Frontal cortex (tissue), 4 donors: ENCODE results near the gene NTSR2. TPM values are rescaled to one million over a fixed set of nuclear protein-coding genes. Genes with fewer than 3 reads are reported as not detected.

Source experiments
- DNase-seq, 2 donors: peaks; one replicate each; pipeline ENCODE4 v3.0.0; 2012; ENCODE audit warnings: low spot score in 2 of 2
- FAIRE-seq: peaks from 2 replicates; lab custom pipeline; 2012; peaks lifted over from hg19 to GRCh38; lab: Jason Lieb, UNC
- total RNA-seq: library from RNA; depleted of rRNA; stranded (reverse); fragments of >200 nt; gene quantifications from one replicate; pipeline ENCODE4 v1.2.3, GENCODE V29; 2014
- donor health status: control.
- donor health status: control.
- donor health status: control.

NTSR2 gene, protein sequence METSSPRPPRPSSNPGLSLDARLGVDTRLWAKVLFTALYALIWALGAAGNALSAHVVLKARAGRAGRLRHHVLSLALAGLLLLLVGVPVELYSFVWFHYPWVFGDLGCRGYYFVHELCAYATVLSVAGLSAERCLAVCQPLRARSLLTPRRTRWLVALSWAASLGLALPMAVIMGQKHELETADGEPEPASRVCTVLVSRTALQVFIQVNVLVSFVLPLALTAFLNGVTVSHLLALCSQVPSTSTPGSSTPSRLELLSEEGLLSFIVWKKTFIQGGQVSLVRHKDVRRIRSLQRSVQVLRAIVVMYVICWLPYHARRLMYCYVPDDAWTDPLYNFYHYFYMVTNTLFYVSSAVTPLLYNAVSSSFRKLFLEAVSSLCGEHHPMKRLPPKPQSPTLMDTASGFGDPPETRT
- 0.82 TPM for total RNA-seq

DNA sequence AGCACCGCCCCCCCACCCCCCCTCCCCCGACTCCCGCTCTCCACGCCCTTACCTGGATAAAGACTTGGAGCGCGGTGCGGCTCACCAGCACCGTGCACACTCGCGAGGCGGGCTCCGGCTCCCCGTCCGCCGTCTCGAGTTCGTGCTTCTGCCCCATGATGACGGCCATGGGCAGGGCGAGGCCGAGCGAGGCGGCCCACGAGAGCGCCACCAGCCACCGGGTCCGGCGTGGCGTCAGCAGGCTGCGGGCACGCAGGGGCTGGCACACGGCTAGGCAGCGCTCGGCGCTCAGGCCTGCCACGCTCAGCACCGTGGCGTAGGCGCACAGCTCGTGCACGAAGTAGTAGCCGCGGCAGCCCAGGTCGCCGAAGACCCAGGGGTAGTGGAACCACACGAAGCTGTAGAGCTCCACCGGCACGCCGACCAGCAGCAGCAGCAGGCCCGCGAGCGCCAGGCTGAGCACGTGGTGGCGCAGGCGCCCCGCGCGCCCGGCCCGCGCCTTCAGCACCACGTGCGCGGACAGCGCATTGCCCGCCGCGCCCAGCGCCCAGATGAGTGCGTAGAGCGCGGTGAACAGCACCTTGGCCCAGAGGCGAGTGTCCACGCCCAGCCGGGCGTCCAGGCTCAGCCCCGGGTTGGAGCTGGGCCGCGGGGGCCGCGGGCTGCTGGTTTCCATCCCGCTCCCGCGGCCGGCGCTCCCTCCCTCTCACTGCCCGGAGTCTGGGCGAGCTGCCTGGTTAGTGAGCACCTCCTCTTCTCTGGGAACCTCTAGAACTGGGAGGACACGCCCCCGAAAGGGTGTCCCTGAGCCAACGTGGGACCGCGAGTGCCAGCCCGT is at the start of gene NTSR2:
NTSR2 (minus strand) TSS at position 742 of the 838 bp plus-strand sequence; CDS start at position 676, 66 bp downstream.
- FAIRE-seq (no peak), DNase-seq (peak; percentile 78 to 80)

DNA sequence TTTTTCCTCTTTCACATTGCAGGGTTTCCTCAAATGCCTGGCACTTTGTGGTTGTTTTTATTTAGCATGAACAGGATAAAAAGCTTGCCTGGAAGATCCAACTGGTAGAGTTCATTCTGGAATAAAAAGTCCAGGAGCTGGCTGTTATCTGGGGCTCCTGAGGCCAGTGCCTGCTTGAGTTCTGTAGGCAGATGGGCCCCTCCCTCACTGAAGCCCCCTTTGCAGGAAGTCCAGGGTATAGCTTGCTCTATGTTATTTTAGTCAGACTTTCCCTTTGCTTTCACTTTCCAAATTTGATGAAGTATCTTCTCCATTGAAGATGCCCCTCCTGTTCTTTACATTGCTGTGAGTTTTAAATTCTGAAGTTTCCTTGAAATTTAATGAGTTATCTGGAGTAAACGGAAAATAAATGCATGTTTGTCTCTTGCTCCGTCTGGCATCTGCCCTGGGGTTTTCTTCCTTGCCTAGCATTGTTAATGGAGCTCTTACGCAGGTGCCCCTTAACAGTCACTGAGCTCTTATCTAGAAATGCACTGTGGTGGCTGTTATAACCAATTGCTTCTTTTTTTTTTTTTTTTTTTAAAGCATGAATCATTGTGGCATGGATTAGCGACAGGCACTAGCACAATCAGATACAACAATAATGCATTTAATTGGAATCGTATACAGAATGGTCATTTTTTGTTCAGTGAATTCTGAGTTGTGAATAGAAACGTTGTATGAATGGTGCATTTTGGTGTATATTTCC is 49.4 kb upstream of the NTSR2 start:
- FAIRE-seq: no peak
- no peak for DNase-seq

DNA sequence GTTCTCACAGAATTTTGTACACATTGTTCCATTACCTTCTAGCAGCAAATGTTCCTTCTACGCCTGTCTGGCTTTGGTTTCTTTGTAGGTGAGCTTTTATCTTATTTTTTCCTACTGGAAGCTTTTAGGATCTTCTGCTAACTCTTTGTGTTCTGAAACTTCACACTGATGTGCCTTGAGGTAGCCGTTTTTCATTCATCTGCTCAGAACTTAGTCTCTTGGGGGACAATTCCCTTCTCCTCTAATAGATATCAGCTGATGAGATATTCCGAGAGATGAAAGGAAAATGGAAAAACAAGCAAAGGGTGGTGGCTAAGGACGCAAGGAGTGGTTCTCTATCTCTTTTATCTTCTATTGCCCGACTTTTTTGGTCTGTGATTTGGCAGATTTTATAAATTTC is 48.6 kb upstream of the NTSR2 start:
- FAIRE-seq: no peak

DNA sequence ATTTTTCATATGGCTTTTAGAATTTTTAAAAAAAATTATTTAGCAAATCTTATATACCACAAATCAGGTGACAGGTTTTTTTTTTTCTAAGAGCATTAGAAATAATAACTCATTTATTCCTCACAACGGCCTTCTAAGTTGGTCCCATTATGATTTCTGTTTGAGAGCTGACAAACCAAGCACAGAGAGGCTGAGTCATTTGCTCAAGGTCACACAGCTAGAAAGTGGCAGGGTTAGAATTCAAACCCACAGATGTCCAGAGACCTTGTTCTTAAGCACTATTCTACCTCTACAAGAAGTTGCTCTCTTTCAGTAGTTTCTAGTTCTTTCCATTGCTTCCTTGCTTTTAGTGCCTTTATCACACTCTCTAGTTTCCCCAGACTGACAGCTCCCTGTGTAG is 47.6 kb upstream of the NTSR2 start:
- FAIRE-seq (no peak), DNase-seq (no peak)

More for the DNA sequence above, 48.6 kb upstream of the NTSR2 start:
- no peak for DNase-seq

DNA sequence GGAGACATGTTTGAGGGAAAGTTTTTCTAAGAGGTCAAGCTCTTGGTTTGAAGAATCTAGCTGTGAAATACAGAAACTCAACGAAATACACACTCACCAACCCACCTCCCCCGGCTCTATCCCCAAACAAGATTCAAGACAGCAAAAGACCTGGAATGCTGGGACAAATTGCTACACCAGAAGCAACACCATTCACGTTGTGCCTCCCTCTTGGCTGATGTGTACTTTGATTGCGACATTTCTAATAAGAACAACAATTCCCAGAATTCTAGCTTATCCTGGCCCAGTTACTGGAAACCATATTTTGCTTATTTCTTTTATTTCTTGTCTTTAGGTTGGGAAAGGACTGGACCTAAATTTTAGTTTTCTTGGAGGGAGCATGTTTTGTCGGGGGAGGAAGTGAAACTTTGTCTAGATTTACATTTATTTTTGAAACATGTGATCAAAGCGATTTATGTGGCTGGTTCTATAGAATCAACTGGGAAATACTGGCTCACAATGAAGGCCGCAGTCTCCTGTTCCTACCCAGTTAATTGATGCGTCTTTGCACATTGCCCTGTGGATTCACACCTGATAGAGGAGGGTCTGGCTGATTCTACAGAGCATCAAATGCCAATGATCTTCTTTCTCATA is 46.8 kb upstream of the NTSR2 start:
- FAIRE-seq: no peak

DNA sequence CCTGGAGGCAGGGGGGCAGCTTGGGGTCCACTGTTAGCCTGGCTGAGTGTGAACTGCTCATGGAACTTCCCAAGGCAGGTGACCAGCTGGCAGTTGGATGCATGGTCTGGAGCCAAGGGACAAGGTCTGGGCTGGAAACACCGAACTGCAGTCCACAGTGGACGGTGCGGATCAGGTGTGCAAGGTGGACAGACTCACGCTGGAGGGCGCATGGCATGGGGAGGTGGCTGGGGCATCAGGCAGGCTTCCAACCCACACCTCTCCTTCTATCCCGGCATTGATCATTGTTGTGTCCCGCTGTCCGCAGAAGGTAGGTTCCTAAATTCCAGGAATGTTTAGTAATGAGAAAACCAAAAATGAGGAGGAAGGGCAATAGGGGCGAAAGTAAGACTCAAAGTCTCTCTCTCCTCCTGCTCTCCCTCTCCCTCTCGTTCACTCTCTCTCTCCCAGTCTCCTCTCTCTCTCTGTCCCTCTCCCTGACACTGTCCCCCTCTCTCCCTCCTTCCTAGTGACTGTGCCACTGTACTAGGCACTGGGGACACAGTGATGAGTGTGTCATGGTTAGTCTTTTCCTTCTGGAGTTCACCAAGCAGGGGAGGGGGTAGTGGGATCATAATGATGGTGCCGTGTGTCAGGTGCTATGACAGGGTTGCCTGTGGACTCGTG is 46.1 kb upstream of the NTSR2 start:
- no peak for DNase-seq
- no peak for FAIRE-seq

More for the DNA sequence above, 46.8 kb upstream of the NTSR2 start:
- DNase-seq: no peak

DNA sequence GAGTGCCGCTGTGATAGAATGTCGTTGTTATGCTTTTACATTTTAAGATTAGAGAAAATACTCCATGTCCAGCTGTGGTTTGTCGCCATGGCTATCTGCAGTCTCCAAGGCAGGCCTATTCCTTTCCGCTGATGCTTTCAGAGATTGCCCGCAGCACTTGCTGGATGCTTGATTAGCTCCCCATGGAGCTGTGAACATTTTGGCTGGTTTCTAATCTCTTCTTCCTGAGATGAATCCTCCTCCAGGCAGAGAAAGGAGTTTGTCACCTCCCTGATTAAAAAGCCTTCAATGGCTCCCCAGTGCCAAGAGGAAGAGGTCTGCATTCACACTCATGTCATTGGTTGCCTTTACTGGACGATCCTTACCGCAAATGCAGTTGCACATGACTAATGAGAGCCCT is 43.8 kb upstream of the NTSR2 start:
- no peak for DNase-seq
- FAIRE-seq: no peak

DNA sequence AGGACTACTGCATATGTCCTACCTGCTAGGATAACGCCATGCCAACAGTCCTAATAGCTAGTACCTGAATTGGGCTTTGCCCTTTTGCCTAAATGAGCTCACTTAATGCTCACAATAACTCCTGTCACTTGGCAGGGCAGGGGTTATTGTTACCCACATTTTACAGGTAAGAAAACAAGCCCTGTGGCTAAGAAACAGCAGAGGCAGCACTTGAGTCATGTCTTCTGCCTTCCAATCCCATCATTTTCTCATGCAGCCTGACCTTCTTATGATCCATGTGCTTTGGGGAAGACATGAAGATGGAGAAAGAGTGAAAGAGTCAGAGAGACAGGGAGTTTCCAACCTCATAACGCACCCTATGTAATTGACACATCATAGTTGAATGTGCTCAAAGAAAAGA is 42.9 kb upstream of the NTSR2 start:
- DNase-seq (no peak), FAIRE-seq (no peak)

DNA sequence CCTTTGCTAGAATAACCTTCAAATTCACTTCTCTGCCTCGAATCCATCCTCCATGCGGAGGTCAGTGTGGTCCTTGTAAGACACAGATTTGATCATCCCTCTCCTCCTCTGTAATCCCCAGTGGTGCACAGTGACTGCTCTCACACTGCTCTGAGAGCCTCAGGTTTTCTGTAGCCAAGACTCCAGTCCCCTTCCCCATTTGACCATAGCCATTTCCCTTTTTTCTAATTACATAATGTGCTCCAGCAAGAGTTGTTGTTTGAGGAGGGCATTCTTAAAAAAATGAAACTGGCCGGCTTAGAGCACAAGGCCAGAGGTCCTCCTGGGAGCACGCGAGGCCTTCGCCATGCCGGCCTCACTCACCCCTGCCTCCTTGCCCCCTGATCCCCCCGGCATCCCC is 41.8 kb upstream of the NTSR2 start:
- FAIRE-seq (no peak), DNase-seq (no peak)

DNA sequence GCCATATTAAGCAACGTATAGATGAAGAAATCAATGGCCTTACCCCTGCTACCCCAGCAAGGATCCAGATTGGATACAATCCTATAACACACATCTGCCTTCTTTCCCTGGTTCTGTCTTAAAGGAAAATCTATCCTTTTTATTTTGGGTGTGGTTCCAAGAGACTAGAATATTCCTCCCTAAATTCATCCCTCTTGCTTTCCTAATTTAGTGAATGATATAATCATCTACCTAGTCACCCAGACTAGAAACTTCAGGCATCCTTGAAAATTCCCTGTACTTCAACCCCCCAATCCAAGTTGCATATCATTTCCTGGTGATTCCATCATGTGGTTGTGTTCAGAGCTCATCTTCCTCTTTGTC is 41.3 kb upstream of the NTSR2 start:
- no peak for FAIRE-seq
- no peak for DNase-seq

DNA sequence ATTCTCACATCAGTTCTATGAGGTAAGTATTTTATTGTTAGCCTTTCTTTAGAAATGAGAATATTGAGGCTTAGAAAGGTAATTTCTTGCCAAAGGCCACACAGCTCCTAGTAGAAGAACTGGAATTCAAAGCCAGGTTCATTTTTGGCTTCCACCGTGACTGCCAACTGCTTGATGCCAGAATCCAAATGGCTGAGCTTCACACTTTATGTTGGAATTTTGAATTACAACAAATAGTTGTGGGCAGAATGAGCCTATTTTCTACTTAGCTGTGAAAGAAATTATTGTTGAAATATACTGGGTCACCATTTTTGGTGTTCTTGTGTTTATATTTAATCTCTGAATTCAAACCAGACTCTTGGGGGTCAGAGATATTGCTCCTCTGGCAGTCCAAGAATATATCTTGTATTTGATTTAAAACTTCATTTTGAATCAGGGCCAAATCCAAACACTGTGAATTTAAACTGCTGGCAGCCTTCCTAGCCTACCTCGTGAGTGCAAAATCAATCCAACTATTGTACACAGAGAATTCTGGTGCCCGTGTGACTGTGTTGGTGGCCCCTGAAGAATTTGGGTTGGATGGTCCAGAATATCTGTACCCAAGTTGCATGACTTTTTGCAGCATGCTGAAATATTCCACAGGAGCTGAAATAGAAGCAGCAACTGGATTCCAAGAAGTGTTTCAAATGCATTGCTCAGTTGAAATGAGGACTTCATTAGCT is 40.8 kb upstream of the NTSR2 start:
- no peak for DNase-seq
- FAIRE-seq: no peak

DNA sequence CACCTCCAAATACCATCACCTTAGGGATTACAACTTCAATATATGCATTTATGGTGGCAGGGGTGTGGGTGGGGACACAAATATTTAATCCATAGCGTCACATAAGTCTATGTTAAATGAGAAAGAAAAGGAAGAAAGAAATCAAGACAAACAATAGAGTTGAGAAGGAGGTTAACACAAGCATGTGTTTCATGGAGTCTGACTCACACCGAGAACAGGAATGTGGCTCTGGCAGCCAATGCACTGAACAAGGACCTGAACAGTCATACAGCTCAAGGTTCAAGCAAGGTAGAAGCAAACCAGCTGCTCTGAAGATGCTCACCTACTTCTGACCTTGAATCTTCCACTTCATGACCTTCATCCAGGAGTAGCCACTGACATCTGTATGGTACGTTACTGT is 40.2 kb upstream of the NTSR2 start:
- FAIRE-seq (no peak), DNase-seq (peak in 1 of 2 donors; percentile 48)

DNA sequence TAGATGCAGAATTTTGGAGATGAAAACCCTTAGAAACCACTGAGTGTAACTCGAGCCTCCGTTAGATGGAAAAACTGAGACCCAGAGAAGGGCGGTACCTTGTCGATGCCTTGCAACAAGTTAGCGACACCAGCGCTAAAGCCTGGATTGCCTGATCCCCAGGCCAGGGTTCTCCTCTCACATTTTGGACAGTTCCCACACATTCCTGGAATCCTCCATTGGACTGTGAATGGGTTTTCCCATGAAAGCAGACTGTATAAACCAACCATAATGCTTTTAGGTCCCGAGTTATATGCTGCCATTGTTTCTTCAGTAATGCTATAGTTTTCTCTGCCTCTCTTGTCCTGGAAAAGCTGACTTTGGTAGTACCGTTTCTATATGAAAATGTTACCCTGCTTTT is 39.3 kb upstream of the NTSR2 start:
- FAIRE-seq (no peak), DNase-seq (no peak)

DNA sequence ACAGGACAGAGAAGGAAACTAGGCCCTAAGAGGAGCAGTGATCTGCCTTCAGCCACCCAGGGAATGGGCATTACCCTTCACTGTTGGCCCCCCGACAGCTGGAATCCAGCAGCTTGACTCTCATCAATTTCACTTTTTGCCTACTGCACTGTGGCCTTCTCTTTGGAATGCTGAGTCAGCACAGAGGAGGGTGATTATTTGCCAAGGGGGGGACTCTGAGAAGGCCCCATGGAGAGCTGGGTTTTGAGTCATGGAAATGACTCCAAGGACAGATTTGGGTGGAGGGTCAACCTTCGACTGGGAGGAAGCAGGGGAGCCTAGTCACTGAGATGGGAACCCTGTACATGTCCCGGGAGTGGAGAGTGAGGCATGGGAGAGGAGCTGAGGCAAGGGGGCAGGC is 38.1 kb upstream of the NTSR2 start:
- no peak for DNase-seq
- FAIRE-seq: no peak

DNA sequence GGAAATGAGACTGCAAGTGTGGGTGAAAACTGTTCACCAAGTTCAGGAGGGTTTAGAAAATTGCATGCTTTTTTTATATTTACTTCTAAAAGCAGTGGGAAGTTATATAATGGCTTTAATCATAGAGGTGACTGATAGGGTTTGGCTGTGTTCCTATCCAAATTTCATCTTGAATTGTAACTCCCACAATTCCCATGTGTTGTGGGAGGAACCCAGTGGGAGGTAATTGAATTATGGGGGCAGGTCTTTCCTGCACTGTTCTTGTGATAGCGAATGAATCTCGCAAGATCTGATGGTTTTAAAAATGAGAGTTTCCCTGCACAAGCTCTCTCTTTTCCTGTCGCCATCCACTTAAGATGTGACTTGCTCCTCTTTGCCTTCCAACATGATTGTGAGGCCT is 35.7 kb upstream of the NTSR2 start:
- DNase-seq: no peak
- FAIRE-seq: no peak

DNA sequence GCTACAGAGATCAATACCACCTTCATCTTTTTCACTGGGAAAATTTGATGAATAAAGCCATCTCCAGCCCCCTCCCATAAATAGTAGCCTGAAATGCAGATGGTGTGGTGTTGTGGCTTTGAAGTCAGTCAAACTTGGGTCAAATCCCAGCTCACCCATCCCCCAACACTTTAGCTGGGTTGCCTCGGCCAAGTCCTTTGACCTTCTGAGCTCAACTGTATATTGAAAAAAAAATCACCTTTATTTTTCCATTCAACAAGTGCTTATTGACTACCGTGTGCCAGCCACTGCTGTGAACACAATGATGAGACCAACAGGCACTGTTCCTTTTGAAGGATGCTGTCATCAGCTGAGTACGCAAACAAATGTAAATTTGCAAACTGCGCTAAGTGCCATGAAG is 35.1 kb upstream of the NTSR2 start:
- DNase-seq: no peak
- FAIRE-seq: no peak

DNA sequence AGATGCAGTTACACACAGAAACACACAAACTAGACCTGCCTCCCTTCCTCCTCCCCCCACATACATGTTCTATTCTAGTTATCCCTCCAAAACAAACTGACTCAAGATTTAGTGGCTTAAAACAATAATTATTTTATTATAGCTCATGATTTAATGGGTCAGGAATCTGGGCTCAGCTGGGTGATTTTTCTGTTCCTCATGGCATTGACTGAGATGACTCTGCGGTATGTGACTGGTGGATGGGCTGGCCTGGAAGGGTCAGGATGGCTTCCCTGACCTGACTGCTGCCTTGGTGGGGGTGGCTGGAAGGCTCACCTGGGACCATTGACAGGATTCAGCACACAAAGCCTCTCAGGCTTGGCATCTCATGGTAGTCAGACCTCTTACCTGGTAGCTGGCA is 33.7 kb upstream of the NTSR2 start:
- DNase-seq (no peak), FAIRE-seq (no peak)

DNA sequence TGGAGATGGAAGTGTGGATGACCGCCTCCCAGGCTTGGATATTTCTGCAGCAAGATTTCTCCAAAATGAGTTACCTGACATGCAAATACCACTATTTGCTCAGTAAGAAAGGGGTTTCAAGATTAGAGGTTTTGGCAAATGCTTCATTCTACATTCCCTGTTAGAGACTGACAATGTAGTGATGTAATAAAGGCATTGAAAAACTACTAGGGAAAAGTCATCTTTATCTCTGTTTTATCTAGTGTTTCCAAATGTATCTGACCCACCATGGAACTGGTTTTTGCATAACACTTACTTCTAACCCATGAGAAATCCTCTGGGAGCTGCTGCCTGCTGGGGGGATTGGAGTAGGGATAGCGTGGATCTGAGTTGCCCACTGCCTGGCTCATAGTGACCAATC is 33.0 kb upstream of the NTSR2 start:
- FAIRE-seq: no peak

DNA sequence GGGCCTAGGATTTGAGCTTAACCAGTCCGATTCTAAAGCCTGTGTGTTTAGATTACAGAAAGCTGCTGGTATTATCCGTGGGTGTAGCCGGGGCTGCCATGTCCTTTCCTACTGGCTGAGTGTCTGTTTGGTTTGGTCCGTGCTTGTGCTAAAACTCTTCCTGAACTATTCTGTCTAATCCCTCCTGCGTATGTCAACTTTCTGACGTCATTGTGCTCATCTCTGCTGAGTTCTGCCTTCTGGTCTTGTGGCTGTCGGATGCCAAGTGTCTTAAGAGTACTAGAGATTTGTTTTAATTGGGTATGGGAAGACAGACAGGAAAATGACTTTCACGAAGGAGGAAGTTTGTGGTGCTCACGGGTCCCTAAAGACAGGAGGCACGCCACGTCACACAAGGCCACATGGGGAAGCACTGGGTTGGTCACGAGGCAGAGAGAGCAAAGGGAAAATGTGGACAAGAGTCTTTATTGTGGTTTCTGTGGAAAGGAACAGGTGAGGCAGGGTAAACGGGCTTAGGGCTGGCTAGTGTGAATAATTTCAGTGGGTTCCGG is 31.8 kb upstream of the NTSR2 start:
- DNase-seq: no peak
- no peak for FAIRE-seq

More for the DNA sequence above, 33.0 kb upstream of the NTSR2 start:
- no peak for DNase-seq
